GM12873 (cell line): Measurements from ENCODE around the gene DCP2.

Experiments
- TF ChIP-seq, protein P1 (sequence below): IDR thresholded peaks from 2 replicates; pipeline ENCODE4 v1.5.1; 2012; ENCODE audit warnings: low read depth, mild to moderate bottlenecking, moderate library complexity, low read length, control low read depth; ENCODE audit not compliant: insufficient read depth; ENCODE audit errors: missing control alignments

The DCP2 gene

GRCh38 chr5:112958093-112959088 lies 18.2 kb upstream of the DCP2 start:
- TF ChIP-seq, protein P1, sequence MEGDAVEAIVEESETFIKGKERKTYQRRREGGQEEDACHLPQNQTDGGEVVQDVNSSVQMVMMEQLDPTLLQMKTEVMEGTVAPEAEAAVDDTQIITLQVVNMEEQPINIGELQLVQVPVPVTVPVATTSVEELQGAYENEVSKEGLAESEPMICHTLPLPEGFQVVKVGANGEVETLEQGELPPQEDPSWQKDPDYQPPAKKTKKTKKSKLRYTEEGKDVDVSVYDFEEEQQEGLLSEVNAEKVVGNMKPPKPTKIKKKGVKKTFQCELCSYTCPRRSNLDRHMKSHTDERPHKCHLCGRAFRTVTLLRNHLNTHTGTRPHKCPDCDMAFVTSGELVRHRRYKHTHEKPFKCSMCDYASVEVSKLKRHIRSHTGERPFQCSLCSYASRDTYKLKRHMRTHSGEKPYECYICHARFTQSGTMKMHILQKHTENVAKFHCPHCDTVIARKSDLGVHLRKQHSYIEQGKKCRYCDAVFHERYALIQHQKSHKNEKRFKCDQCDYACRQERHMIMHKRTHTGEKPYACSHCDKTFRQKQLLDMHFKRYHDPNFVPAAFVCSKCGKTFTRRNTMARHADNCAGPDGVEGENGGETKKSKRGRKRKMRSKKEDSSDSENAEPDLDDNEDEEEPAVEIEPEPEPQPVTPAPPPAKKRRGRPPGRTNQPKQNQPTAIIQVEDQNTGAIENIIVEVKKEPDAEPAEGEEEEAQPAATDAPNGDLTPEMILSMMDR: no peak

DNA sequence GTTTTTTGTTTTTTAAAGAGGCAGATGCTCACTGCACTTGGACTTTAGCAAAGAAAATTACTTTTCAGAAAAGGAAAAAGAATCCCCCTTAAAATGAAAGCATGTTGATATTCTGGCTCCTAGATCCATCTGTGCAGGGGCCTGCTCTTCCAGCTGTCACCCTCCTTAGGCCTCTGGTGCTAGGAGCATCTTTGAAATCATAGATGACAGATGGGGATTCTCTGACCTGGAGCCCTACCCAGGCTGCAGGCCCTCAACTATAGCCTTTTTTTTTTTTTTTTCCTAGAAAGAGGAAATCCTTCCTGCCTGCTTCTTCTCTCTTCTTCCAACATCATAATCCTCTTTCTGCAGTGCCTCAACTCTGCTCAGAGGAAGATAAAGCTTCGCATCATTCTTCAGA lies 16.3 kb upstream of the DCP2 start:
- TF ChIP-seq, protein P1: no peak

DNA sequence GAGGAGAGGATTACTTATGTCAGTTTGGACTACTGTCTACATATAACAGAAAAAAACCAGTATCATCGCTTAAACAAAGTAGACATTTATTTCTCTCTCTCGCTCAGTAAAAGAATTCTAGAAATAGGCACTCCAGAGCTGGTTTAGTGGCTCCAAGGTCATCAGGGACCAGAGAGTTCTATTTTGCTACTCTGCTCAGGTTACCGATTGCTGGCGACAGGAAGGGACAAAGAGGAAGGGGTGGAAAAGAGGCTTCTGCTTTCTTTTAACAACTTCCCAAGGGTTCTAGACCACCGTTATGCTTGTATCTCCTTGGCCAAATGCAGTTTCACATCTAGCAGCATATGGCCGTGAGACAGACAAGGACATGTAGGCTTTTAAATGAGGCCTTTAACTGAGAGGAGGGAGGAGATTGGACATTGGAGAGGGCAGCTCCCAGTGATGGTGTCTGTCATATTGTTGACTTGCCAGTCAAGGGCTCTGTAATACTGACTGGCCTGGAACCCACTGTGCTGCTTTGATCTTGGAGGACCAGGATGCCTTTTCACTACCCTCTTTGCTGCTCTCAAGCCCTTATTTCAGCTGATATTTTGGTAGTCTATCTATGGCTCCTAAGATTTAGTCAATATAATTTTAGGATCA lies 15.6 kb upstream of the DCP2 start:
- TF ChIP-seq, protein P1: no peak

- TF ChIP-seq, protein P1: no peak
These were observed 10.8 kb upstream of the DCP2 start for GRCh38 chr5:112965733-112966306.

GRCh38 chr5:112967520-112968083 lies 9.0 kb upstream of the DCP2 start:
- TF ChIP-seq, protein P1: no peak

- TF ChIP-seq, protein P1: no peak
These were observed 8.0 kb upstream of the DCP2 start for GRCh38 chr5:112968411-112969106.
